T-helper 2 cell treated with Interferon-gamma antibody and Interleukin-4, amounts not matched to agents 5 μg/mL and 100 μg/mL, for 36 hours (primary cell): ENCODE measurements around the gene MEIS1.

ENCODE experiments used
- DNase-seq: peaks from one replicate; pipeline ENCODE4 v3.0.0; 2021; ENCODE audit warnings: low spot score
- H3K27ac Mint-ChIP-seq: one replicate; pipeline ENCODE4 v1.8.0; 2021; ENCODE audit warnings: mild to moderate bottlenecking, mixed read lengths
- H3K27me3 Mint-ChIP-seq: one replicate; pipeline ENCODE4 v1.8.0; 2021; ENCODE audit warnings: low read depth, mixed read lengths
- H3K36me3 Mint-ChIP-seq: one replicate; pipeline ENCODE4 v1.8.0; 2021; ENCODE audit warnings: low read depth, mixed read lengths
- H3K4me1 Mint-ChIP-seq: one replicate; pipeline ENCODE4 v1.8.0; 2021; ENCODE audit warnings: low read depth, mixed read lengths
- H3K4me3 Mint-ChIP-seq: one replicate; pipeline ENCODE4 v1.8.0; 2022; ENCODE audit warnings: mild to moderate bottlenecking, moderate library complexity, mixed read lengths
- H3K9me3 Mint-ChIP-seq: one replicate; pipeline ENCODE4 v1.8.0; 2021; ENCODE audit warnings: mixed read lengths

Gene MEIS1

GRCh38 chr2:66461664-66462500, 27.0 kb downstream of the MEIS1 start:
- no peaks in the 10 kb centered on the region for H3K4me1 Mint-ChIP-seq
- H3K9me3 Mint-ChIP-seq: no peaks in the 10 kb centered on the region
- DNase-seq: no peak
- no peak overlapping the region for H3K4me3 Mint-ChIP-seq
- no peaks in the 10 kb centered on the region for H3K36me3 Mint-ChIP-seq
- no peaks in the 10 kb centered on the region for H3K27me3 Mint-ChIP-seq
- H3K27ac Mint-ChIP-seq: no peak overlapping the region

GRCh38 chr2:66462501-66462825, 27.5 kb downstream of the MEIS1 start:
- Mint-ChIP-seq H3K27me3 (no peaks in the 10 kb centered on the region), H3K4me1 (no peaks in the 10 kb centered on the region), H3K9me3 (no peaks in the 10 kb centered on the region), H3K27ac (no peak overlapping the region), H3K4me3 (no peak overlapping the region), H3K36me3 (no peaks in the 10 kb centered on the region)
- no peak for DNase-seq

GRCh38 chr2:66463206-66463755, 28.4 kb downstream of the MEIS1 start:
- no peak overlapping the region for H3K27ac Mint-ChIP-seq
- no peaks in the 10 kb centered on the region for H3K36me3 Mint-ChIP-seq
- no peak for DNase-seq
- no peaks in the 10 kb centered on the region for H3K9me3 Mint-ChIP-seq
- no peak overlapping the region for H3K4me3 Mint-ChIP-seq
- H3K27me3 Mint-ChIP-seq: no peaks in the 10 kb centered on the region
- H3K4me1 Mint-ChIP-seq: no peaks in the 10 kb centered on the region

GRCh38 chr2:66464930-66465637, 30.2 kb downstream of the MEIS1 start:
- no peak overlapping the region for H3K27ac Mint-ChIP-seq
- no peaks in the 10 kb centered on the region for H3K27me3 Mint-ChIP-seq
- no peak overlapping the region for H3K4me3 Mint-ChIP-seq
- no peaks in the 10 kb centered on the region for H3K4me1 Mint-ChIP-seq
- H3K9me3 Mint-ChIP-seq: no peaks in the 10 kb centered on the region
- DNase-seq: no peak
- H3K36me3 Mint-ChIP-seq: no peaks in the 10 kb centered on the region

- H3K27ac Mint-ChIP-seq: no peak overlapping the region
- H3K4me1 Mint-ChIP-seq: no peaks in the 10 kb centered on the region
These were observed 31.5 kb downstream of the MEIS1 start for GRCh38 chr2:66466433-66466832.

GRCh38 chr2:66467718-66468117, 32.8 kb downstream of the MEIS1 start:
- Mint-ChIP-seq H3K4me1 (no peaks in the 10 kb centered on the region), H3K9me3 (no peaks in the 10 kb centered on the region), H3K27ac (no peak overlapping the region), H3K4me3 (no peak overlapping the region), H3K27me3 (no peaks in the 10 kb centered on the region), H3K36me3 (no peaks in the 10 kb centered on the region)
- no peak for DNase-seq

More at GRCh38 chr2:66466433-66466832, 31.5 kb downstream of the MEIS1 start:
- Mint-ChIP-seq H3K9me3 (no peaks in the 10 kb centered on the region), H3K27me3 (no peaks in the 10 kb centered on the region), H3K36me3 (no peaks in the 10 kb centered on the region), H3K4me3 (no peak overlapping the region)
- DNase-seq: no peak

- Mint-ChIP-seq H3K27me3 (no peaks in the 10 kb centered on the region), H3K27ac (no peak overlapping the region), H3K4me1 (no peaks in the 10 kb centered on the region), H3K4me3 (no peak overlapping the region), H3K36me3 (no peaks in the 10 kb centered on the region), H3K9me3 (no peaks in the 10 kb centered on the region)
- DNase-seq: no peak
These were observed 34.4 kb downstream of the MEIS1 start for GRCh38 chr2:66469214-66469902.

GRCh38 chr2:66470199-66470598, 35.3 kb downstream of the MEIS1 start:
- H3K36me3 Mint-ChIP-seq: no peaks in the 10 kb centered on the region
- H3K4me1 Mint-ChIP-seq: no peaks in the 10 kb centered on the region
- no peak overlapping the region for H3K4me3 Mint-ChIP-seq
- no peak for DNase-seq
- no peak overlapping the region for H3K27ac Mint-ChIP-seq
- no peaks in the 10 kb centered on the region for H3K9me3 Mint-ChIP-seq
- no peaks in the 10 kb centered on the region for H3K27me3 Mint-ChIP-seq

- Mint-ChIP-seq H3K4me3 (no peak overlapping the region), H3K9me3 (no peaks in the 10 kb centered on the region), H3K36me3 (no peaks in the 10 kb centered on the region), H3K4me1 (no peaks in the 10 kb centered on the region), H3K27me3 (no peaks in the 10 kb centered on the region), H3K27ac (no peak overlapping the region)
- DNase-seq: no peak
These were observed 37.4 kb downstream of the MEIS1 start for GRCh38 chr2:66472225-66472843.

- no peak overlapping the region for H3K27ac Mint-ChIP-seq
- H3K4me1 Mint-ChIP-seq: no peaks in the 10 kb centered on the region
- H3K4me3 Mint-ChIP-seq: no peak overlapping the region
- no peaks in the 10 kb centered on the region for H3K9me3 Mint-ChIP-seq
- no peaks in the 10 kb centered on the region for H3K27me3 Mint-ChIP-seq
- no peak for DNase-seq
- no peaks in the 10 kb centered on the region for H3K36me3 Mint-ChIP-seq
These were observed 42.4 kb downstream of the MEIS1 start for GRCh38 chr2:66477135-66477842.

GRCh38 chr2:66478299-66478698, 43.4 kb downstream of the MEIS1 start:
- H3K36me3 Mint-ChIP-seq: no peaks in the 10 kb centered on the region
- H3K9me3 Mint-ChIP-seq: no peaks in the 10 kb centered on the region
- DNase-seq: no peak
- no peak overlapping the region for H3K27ac Mint-ChIP-seq
- no peaks in the 10 kb centered on the region for H3K27me3 Mint-ChIP-seq
- no peak overlapping the region for H3K4me3 Mint-ChIP-seq
- no peaks in the 10 kb centered on the region for H3K4me1 Mint-ChIP-seq

GRCh38 chr2:66478731-66479316, 43.9 kb downstream of the MEIS1 start:
- Mint-ChIP-seq H3K4me3 (no peak overlapping the region), H3K36me3 (no peaks in the 10 kb centered on the region), H3K27me3 (no peaks in the 10 kb centered on the region), H3K27ac (no peak overlapping the region), H3K9me3 (no peaks in the 10 kb centered on the region), H3K4me1 (no peaks in the 10 kb centered on the region)
- no peak for DNase-seq

GRCh38 chr2:66481100-66481549, 46.2 kb downstream of the MEIS1 start:
- Mint-ChIP-seq H3K9me3 (no peaks in the 10 kb centered on the region), H3K4me3 (no peak overlapping the region), H3K4me1 (no peaks in the 10 kb centered on the region), H3K27ac (no peak overlapping the region), H3K27me3 (no peaks in the 10 kb centered on the region), H3K36me3 (no peaks in the 10 kb centered on the region)
- no peak for DNase-seq
